ENCODE data around the gene POLQ.
"Not testable (repeated sequence)": the region's sequence is repeated elsewhere in the genome, so short reads cannot be mapped to it uniquely, and the experiment has no call there.

POLQ gene

DNA sequence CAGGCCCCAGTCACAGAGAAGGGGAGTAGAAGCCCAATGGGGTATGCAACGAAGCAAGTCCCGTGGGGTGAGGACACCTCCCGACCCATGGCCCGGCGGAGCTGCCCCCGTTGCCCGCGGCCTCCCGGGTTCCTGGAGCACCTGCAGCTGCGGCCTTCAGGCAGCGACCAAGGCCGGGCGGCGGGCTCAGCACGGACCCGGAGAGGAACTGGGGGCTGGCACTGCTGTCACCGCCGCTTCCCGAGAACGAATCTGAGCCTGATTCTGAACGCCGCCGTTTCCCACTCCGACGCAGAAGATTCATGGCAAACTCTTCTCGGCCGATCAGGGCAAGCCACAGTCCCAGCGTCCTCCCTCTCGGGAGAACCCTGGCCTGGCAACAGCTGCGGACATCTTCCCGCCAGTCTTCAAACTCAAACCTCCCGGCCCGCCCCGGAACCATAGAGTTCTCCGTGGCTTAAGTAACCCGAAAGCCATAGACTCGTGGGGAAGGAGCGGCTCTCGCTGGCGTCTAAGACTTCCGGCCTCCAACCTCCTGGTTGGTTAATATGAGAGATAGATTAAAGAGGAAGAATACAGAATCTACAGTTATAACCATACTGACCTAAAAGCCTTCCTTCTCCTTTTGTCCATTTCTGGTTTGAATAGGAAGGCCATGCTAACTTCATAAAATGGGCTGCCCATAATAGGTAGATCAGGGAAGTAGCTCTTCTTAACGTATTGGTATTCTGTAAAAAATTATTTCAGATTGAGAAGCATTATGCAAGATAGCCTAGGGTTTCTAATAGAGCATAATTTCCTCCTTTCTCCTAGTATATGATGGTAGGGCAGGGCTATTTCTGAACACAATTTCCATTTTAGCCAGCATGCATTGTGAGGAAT lies at the start of gene POLQ:
POLQ (minus strand) TSS at position 415 of the 882 bp plus-strand sequence; CDS start at position 304, 111 bp downstream.
- peak; percentile 89 for DNase-seq (ENCODE audit: low spot score)

DNA sequence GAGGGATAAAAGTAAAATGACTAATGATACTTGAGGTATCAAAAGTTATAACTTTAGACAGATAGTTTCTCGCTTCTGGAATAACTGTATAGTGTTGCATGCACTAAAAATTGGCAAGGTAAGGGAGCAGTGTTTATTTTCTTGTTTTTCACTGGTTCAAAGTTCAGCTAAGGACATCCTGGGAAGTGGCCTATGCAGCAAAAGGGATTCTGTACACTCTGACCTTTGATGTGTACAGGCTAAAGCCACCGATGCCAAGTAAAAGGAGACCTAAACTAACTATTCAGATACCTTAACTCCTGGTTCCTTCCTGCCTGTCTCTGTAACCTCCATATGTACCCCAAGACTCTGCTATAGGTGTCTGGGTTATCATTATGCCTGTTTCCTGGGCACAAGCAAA lies 49.1 kb upstream of the POLQ start:
- DNase-seq (ENCODE audit: low spot score), result no peak

DNA sequence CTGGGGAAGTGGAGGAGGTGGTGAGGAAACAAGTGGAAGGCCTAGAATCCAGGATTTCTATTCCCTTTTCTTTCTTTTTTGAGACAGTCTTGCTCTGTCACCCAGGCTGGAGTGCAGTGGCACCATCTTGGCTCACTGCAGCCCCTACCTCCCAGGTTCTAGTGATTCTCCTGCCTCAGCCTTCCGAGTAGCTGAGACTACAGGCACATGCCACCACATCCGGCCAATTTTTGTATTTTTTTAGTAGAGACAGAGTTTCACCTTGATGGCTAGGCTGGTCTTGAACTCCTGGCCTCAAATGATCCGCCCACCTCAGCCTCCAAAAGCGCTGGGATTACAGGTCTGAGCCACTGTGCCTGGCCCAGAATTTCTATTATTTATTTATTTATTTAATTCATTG lies 48.0 kb upstream of the POLQ start:
- not testable (repeated sequence) for DNase-seq (ENCODE audit: low spot score)

DNA sequence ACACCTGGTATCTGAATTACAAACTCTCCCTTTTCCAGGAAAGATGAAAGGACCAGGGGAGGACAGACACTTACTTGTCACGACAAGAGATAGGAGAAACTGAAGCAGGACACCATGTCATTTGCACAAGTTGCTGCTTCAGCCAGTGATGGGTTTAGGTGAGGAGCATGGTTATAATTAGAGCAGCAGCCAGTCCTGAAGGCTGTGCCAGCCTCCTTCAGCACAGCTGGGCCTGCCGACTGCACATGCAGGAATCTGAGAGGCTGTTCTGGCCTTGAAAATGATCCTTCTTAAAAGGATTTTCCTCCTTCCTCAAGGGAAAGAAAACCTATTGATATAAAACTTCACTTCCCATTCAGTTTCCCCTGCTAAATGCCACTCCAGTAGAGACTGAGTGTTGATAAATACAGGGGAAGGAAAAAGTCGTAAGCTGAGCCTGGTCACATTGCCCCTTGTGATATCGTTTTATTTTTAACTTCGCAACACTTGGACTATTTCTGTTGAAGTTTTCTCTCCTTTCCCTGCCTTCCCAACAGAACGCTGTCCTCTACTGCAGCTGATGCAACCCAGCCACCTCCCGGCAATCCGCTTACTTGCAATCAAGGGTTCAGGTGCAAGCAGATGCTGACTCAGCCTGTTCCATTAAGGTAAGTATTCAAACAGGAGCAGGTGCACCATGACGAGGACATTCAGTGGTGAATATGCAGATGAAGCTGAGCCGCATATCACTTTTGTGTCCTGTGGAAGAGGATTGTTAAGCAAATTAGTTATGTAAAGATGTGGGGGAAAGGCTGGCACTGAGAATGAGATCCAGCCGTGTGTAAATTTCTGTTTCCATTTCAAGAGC lies 47.3 kb upstream of the POLQ start, which contains the start of gene FBXO40:
FBXO40 (plus strand) TSS at position 524 of the 847 bp plus-strand sequence. CDS start 27,197 bp downstream, outside the sequence.
- DNase-seq (ENCODE audit: low spot score), result no peak

DNA sequence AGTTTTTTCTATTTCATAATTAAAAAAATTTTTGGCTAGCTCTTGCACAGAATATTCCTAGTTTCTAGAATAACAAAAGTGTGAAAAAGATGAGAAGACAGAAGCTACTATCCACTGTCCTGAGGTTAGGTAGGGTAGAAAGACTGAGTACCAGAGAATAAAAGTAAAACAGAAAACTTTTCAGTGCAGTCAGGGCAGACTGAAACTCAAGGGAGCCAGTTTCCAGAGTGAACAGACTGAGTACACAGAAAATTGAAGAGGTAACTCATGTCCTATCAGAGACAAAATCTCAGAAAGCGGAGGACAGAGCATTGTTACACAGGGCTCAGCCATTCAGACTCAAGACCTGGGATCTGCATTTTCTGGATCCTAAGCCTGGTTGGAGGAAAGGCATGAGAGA lies 38.6 kb upstream of the POLQ start:
- DNase-seq (ENCODE audit: low spot score), result no peak

DNA sequence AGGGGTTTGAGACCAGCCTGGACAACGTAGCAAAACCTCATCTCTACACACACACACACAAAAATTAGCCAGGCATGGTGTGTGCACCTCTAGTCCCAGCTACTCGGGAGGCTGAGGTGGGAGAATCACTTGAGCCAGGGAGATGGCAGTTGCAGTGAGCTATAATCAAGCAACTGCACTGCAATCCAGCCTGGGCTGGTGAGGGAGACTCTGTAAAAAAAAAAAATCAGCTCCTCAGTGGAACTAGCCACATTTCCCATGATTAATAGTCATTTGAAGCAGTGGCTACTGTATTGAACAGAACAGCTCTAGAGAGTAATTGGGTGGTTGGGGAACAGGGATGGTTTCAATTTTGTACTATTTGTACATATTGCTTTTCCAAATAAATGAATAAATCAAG lies 35.9 kb upstream of the POLQ start:
- no peak for DNase-seq (ENCODE audit: low spot score)

DNA sequence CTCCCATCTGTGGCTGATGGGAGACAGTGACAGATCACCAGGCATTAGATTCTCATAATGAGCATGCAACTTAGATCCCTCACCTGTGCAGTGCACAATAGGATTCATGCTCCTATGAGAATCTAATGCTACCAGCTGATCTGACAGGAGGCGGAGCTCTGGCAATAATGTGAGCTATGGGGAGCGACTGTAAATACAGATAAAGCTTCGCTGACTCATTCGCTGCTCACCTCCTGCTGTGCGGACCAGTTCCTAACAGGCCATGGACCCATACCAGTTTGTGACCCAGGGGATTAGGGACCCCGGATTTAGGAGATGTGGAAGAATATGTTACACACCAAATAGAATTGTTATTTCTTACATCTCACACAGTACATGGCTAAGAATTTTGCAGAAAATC lies 28.7 kb upstream of the POLQ start:
- no peak for DNase-seq (ENCODE audit: low spot score)

DNA sequence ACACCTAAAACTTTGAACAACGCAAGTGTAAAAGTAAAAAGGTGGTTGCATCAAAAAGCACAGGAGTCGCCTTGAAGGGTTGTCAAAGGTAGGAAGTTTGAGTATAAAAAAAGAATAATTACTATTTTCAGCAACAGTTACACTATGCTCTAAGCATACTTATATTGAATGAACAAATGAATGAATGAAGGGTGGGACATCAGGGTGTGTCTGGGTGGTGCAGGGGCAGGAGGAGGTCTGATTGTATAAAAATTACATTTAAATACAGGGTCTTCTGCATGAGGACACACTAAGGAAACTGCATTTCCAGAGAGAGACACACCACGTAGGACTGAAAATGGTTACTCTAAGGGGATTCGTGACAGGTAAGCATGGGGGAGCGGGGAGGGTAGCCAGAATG lies 21.9 kb upstream of the POLQ start, which contains the start of gene ARGFX:
ARGFX (plus strand) TSS at position 301 of the 400 bp plus-strand sequence. CDS start 2,765 bp downstream, outside the sequence.
- no peak for DNase-seq (ENCODE audit: low spot score)

DNA sequence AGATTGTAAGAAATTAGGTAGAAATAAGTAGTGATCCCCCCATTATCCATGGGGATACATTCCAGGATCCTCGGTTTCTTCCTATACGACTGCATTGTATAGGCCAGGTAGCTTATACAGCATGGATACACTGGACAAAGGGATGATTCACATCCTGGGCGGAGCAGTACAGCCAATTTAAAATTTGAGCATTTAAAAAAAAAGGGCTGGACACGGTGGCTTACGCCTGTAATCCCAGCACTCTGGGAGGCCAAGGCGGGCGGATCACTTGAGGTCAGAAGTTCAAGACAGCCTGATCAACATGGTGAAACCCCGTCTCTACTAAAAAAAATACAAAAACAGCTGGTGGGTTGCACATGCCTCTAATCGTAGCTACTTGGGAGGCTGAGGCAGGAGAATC lies 21.0 kb upstream of the POLQ start:
- DNase-seq (ENCODE audit: low spot score), result no peak

DNA sequence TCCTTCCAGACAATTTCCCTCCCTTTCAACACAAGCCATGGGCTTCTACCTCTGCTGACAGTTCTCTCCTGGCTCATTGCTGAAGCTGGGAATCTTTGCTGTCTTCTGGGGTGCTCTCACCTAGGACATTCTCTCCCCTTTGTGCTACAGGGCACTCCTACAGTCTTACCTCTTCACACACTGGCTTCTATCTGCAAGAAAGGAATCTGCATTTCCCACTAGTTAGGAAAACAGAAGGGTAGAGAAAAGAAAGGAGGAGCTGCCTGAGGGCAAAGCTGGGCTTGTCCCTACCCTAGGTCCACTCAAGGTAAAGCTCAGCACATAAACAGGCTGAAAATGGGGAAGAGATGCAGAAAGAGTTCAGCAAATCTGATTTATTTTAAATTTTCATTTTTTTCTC lies 16.4 kb upstream of the POLQ start:
- no peak for DNase-seq (ENCODE audit: low spot score)

DNA sequence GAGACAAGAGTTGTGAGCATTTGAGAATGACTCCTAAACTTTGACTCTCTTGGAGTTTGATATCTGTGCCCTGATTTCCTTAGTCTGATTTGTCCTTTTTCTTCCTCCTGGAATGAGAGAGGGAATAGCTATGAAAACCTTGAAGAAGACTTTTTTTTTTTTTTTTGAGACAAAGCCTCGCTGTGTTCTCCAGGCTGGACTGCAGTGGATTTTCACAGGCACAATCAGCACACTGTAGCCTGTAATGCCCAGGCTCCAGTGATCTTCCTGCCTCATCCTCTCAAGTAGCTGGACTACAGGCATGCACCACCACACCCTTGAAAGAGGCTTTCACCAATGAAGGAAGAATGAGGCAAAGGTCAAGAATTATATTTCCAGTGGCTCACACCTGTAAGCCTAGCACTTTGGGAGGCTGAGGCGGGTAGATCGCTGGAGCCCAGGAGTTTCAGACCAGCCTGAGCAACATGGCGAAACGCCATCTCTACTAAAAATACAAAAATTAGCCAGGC lies 11.7 kb upstream of the POLQ start:
- DNase-seq (ENCODE audit: low spot score), result no peak

DNA sequence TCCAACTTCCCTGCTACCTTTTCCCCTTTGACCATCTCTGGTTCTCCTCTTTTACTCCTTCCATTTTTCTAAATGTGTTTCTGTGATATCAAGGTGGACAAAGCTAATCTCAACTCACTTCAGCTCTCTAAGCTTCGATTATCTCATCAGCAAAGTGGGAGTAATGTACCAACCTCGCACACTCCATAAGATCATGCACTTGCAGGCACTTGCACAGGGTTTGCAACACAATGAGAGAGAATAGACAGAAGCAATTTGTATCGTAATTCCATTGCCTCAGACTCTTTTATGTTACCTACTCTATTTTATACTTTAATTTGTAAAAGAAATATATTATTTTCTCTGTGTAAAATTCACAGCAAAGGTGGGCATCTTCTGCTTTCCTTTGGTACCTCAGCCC lies 7.0 kb upstream of the POLQ start:
- no peak for DNase-seq (ENCODE audit: low spot score)

DNA sequence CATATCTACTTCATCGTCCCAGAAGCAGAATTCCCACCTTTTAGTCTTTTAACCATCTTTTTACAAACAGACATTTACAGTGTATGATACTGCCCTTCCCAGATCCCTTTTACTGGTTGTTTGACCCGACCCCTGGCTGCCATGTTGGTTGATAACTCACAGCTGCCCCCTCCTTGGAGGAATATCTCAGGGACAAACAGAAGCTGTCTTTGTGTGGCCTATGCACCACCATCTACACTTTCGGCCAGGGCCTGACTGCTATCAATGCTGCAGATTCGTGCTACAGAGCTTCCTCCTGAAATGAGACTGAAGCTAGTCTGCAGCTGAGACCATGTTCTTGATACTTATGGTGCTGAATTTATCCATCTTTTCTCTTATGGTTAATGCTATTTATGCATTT lies 6.6 kb upstream of the POLQ start:
- no peak for DNase-seq (ENCODE audit: low spot score)

DNA sequence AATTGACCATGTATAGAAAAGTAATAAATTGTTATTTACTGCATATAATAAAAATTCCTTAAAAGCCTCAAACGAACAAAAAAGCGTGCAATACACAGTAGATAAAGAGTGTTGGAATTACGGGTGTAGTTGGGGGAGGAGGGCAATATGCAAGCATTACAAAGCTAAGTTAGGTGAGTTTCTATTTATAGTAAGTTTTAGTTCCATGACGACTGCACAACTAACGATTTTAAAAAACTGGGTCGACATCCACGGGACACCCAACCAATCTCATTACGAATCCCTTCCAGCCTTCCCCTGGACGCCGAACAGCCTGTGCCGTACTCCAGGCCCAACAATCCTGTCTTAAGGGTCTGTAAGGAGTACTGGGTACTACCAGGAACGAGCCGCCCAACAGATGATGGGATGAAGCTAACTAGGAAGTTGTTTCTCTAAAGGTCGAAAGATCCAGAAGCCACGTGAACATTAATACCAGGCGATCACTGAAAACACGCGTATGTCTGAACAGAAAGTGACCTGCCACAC lies 677 bp downstream of the POLQ start:
- no peak for DNase-seq (ENCODE audit: low spot score)

DNA sequence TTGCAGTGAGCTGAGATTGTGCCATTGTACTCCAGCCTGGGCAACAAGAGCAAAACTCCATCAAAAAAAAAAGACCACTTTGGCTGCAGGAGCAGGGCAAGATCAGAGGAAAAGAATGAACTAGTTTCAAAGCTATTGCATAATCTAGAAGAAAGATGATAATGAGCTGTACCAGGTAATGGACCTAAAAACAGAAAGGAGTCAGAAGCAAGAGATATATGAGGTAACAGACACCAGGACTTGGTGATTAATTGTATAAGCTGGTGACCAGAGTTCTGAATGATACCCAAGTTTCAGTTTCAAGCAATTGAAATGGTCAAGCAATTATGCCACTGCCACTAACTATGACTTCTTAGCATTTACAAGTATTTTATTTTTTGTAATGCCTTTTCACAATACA lies 2.9 kb downstream of the POLQ start:
- DNase-seq (ENCODE audit: low spot score), result no peak

DNA sequence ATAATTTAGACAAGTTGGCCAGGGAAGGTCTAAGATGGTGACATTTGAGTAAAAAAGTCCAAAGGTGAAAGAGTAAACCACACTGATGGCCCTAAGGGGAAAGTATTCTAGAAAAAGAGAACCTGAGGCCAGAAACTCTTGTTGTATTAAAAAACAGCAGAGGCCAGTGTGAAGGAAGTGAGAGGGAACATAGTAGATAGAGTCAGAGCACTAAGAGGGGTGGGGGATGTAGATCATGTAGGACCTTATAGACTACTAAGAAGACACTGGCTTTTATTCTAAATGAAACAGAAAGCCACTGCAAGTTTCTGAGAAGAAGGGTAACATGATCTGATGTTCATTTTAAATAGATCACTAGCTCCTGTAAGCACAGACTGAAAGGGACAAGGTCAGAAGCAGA lies 14.5 kb downstream of the POLQ start:
- no peak for DNase-seq (ENCODE audit: low spot score)

DNA sequence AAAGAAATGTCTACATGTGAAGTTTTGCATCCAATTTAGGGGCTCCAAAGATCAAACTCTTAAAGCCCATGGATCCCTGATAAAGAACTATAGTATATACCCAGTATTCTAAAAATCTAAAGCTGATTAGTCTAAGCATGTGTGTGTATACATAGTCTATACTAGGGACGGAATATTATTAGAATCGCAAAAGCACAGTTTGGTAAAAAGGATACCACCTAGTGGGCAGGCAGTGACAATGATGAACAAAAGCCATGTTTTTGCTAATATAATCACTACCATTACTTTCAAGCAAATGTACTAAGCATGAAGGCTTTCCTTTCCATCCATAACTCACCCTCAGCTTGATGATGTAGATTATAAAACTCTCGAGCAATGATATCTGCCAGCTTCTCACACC lies 16.5 kb downstream of the POLQ start:
- no peak for DNase-seq (ENCODE audit: low spot score)

DNA sequence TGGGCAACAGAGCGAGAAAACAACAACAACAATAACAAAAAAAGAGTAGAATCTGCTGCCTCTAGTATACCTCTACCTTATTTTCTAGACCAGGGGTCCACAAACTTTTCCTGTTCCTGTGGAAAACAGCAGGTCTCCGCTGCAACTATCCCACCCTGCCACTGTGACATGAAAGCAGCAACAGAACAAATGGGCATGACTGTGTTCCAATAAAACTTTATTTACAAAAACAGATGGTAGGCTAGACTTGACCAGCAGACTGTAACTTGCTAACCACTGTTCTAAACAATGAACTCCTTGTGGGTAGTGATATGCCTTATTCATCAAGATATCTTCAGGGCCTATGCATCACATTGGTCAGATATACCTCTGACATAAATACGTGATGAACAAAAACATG lies 25.3 kb downstream of the POLQ start:
- DNase-seq (ENCODE audit: low spot score), result no peak

DNA sequence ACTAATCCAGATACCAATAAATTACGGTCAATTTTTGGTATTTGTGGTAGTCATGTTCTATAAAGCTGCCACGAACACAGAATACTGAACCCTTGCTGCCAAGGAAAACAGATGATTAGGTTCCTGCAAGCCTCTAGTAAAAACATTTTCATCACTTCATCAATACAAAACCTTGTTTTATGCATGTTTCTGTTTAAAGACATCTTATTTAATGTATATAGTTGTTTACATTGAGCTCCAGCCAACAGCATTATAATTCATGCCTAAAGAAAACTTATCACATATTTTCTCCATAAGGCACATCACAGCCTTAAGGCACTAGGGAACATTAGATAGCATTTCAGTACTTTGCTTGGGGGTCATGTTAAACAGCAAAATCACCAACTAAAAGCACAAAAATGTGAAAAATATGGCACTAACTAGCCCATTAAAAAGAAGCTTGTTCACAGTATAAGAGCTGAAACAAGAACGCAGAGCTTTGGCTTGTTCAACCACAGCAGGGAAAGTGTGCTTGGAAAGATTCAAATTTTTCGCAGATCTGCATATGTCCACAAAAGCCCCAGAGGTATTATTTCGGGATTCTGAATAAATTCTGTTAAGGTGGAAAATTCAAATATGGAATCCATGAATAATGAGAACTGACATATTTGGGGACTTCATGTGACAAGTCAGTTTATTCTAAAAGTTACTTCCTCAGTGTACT lies 27.7 kb downstream of the POLQ start:
- DNase-seq (ENCODE audit: low spot score), result no peak

DNA sequence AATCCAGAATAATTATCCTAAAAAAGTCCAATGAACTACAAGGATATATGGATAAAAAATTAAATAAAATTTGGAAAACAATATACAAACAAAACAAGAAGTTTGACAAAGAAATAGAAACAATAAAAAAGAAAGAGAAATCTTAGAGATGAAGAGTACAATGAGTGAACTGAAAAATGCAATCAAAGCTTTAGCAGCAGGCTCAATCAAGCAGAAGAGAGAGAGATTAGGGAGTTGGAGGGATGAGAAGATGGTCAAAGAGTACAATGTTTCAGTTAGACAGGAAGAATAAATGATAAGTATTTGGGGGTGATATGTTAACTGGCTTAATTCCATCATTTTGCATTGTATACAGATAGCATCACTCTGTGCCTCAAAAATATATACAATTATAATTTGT lies 29.9 kb downstream of the POLQ start:
- DNase-seq (ENCODE audit: low spot score), result no peak

DNA sequence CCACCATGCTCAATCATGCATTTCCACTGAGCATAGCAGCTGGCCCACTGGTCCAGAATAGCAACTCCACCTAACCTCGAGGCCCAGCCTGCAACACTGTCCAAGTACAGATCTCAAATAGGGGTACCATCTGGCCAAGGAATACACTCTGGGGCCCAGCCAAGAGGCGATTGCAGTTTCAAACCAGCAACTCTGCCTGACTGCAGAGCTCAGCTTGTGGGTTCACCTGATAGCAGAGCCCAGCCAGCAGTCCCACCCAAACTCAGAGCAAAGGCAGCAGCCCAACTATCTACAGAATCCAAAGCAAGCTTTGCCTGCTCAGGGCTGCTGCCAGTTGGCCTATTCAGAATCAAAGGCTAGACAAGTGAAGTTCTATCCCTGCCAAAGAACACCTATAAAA lies 30.5 kb downstream of the POLQ start:
- DNase-seq (ENCODE audit: low spot score), result no peak

DNA sequence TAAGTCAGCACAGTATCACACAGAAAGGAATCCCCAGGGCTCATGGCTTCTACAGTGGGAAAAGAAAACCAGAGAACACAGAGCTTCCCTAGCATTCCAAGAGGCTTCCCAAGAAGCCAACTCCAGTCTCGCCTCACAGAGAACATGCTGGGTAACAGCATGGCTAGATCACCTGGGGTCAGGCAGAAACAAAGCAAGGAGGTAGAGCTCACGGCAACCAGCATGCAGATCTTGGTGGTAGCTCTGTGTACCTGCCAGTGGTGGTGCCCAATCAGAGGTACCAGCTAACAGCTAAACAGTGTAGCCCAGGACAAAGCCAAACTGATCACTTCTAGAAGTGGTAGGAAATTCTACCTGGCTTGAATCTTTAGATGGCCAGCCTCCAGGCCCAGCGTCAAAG lies 31.3 kb downstream of the POLQ start:
- no peak for DNase-seq (ENCODE audit: low spot score)

All from CD4-positive, alpha-beta T cell treated with Interleukin-15 for 4 hours (primary cell).